Endothelial cell of umbilical vein (primary cell): ENCODE measurements around the gene HDAC4. TPM values are rescaled to one million over a fixed set of nuclear protein-coding genes. Genes with fewer than 3 reads are reported as not detected.

Experiments used
- BruUV-seq: library from RNA; stranded (reverse); fragments of 400-500 nt; replicated peaks from 2 replicates; lab custom pipeline; 2021; lab: Mats Ljungman, UMichigan
- CTCF ChIA-PET: fragments of 300-600, 350-600 bp; sonication (Branson Sonifier 250); formaldehyde crosslinking; loops from one replicate; lab custom pipeline; 2021; ENCODE audit warnings: antibody characterized with exemption, inconsistent platforms; lab: Charles Lee
- POLR2A ChIA-PET: fragments of 300-600, 350-600 bp; sonication (Branson Sonifier 250); formaldehyde crosslinking; loops from one replicate; lab custom pipeline; 2021; ENCODE audit warnings: antibody characterized with exemption, inconsistent platforms; lab: Charles Lee
- DNase-seq: peaks from one replicate; pipeline ENCODE4 v3.0.0-alpha.2; 2011; ENCODE audit warnings: low read depth, low spot score
- FAIRE-seq: peaks from 2 replicates; lab custom pipeline; 2011; peaks lifted over from hg19 to GRCh38; lab: Jason Lieb, UNC
- H2AFZ ChIP-seq: 2 replicates; pipeline ENCODE4 v1.6.0; 2012; ENCODE audit warnings: low read depth, low read length, control low read depth, inconsistent platforms
- H3K27ac ChIP-seq: 2 replicates; pipeline ENCODE4 v1.5.1; 2011; ENCODE audit warnings: low read depth, mild to moderate bottlenecking, control low read depth, low read length, moderate library complexity; ENCODE audit not compliant: insufficient read depth
- H3K27me3 ChIP-seq, 2 experiments: 2 replicates each; pipeline versions ENCODE4 v1.6.0 to v1.6.1; 2011; ENCODE audit warnings: low read length in 2 of 2, mixed read lengths in 1 of 2; ENCODE audit not compliant: control insufficient read depth in 2 of 2, insufficient read depth in 2 of 2
- H3K36me3 ChIP-seq, 2 experiments: 2 replicates in 1 of 2; 3 replicates in 1 of 2; pipeline ENCODE4 v1.5.1; 2011; ENCODE audit warnings: low read length in 2 of 2, mild to moderate bottlenecking in 1 of 2, moderate library complexity in 1 of 2; ENCODE audit not compliant: control insufficient read depth in 2 of 2, insufficient read depth in 2 of 2; ENCODE audit errors: extremely low read depth in 1 of 2
- H3K4me1 ChIP-seq: 3 replicates; pipeline ENCODE4 v1.5.1; 2011; ENCODE audit warnings: mild to moderate bottlenecking, low read length; ENCODE audit not compliant: control insufficient read depth, insufficient read depth; ENCODE audit errors: extremely low read depth
- H3K4me2 ChIP-seq: 2 replicates; pipeline ENCODE4 v1.6.1; 2011; ENCODE audit warnings: low read length, control low read depth, mixed read lengths; ENCODE audit not compliant: insufficient read depth
- H3K4me3 ChIP-seq, 3 experiments: fragments of 200-600 bp in 1 of 3; sonication (generic), shearing (Covaris generic) in 1 of 3; replicated peaks in 1 of 3; 2 replicates each; pipeline ENCODE4 v1.5.1; 2011 to 2016; ENCODE audit warnings: control low read depth in 3 of 3, low read length in 3 of 3, mild to moderate bottlenecking in 2 of 3, inconsistent platforms in 1 of 3, low read depth in 1 of 3, moderate library complexity in 1 of 3; ENCODE audit not compliant: insufficient read depth in 1 of 3
- H3K79me2 ChIP-seq: 2 replicates; pipeline ENCODE4 v1.6.0; 2012; ENCODE audit warnings: low read length, inconsistent platforms; ENCODE audit not compliant: control insufficient read depth, insufficient read depth
- H3K9ac ChIP-seq: replicated peaks from 2 replicates; pipeline ENCODE3; 2011; ENCODE audit warnings: low read length, control low read depth; ENCODE audit not compliant: insufficient read depth; ENCODE audit errors: extremely low read depth
- H3K9me1 ChIP-seq: replicated peaks from 3 replicates; pipeline ENCODE4 v1.6.0; 2011; ENCODE audit warnings: mild to moderate bottlenecking, low read length; ENCODE audit not compliant: control insufficient read depth, insufficient read depth; ENCODE audit errors: extremely low read depth
- H3K9me3 ChIP-seq: replicated peaks from 2 replicates; pipeline ENCODE4 v1.5.1; 2012; ENCODE audit warnings: low read length, inconsistent platforms; ENCODE audit not compliant: control insufficient read depth, insufficient read depth
- H4K20me1 ChIP-seq: replicated peaks from 2 replicates; pipeline ENCODE3; 2011; ENCODE audit warnings: mild to moderate bottlenecking, low read length; ENCODE audit not compliant: control insufficient read depth, insufficient read depth; ENCODE audit errors: extremely low read depth
- EZH2 ChIP-seq: IDR thresholded peaks from 2 replicates; pipeline ENCODE4 v1.6.1; 2012; ENCODE audit warnings: borderline replicate concordance, low read depth, mild to moderate bottlenecking, moderate library complexity, low read length, inconsistent platforms; ENCODE audit not compliant: severe bottlenecking
- FOS ChIP-seq: IDR thresholded peaks from 2 replicates; pipeline ENCODE4 v1.6.1; 2011; ENCODE audit warnings: mild to moderate bottlenecking, low read length, moderate library complexity, borderline replicate concordance; ENCODE audit not compliant: insufficient read depth
- GATA2 ChIP-seq: IDR thresholded peaks from 2 replicates; pipeline ENCODE4 v1.7.0; 2011; ENCODE audit warnings: low read depth, mild to moderate bottlenecking, moderate library complexity, mixed read lengths, low read length; ENCODE audit not compliant: insufficient read length, insufficient read depth
- JUN ChIP-seq: IDR thresholded peaks from 2 replicates; pipeline ENCODE4 v1.6.1; 2011; ENCODE audit warnings: borderline replicate concordance, low read depth; ENCODE audit not compliant: insufficient read length, insufficient read depth
- MYC ChIP-seq: IDR thresholded peaks from one replicate; pipeline ENCODE4 v1.6.1; 2011; ENCODE audit warnings: mild to moderate bottlenecking, low read depth, low read length
- POLR2A ChIP-seq: IDR thresholded peaks from 2 replicates; pipeline ENCODE4 v1.6.1; 2012; ENCODE audit warnings: low read depth, mild to moderate bottlenecking, control low read depth, low read length
- POLR2AphosphoS5 ChIP-seq: IDR thresholded peaks from 2 replicates; pipeline ENCODE4 v1.6.1; 2012; ENCODE audit warnings: low read depth, mild to moderate bottlenecking, control low read depth, low read length, moderate library complexity; ENCODE audit not compliant: insufficient read depth
- dilution Hi-C: fragments of 300-500 bp; cut with MboI; formaldehyde crosslinking; loops from one replicate; pipeline ENCODE4 v1.15.0; 2019; ENCODE audit warnings: low sequenced_read_pairs; ENCODE audit not compliant: extremely low pct_ligation_motif_present
- intact Hi-C: fragments of 100-400 bp; cut with micrococcal nuclease; formaldehyde crosslinking; loops from one replicate; pipeline ENCODE4 v1.10.0; 2022
- polyA plus RNA-seq, 4 experiments: library from polyadenylated mRNA; depleted of rRNA in 3 of 4; stranded (reverse) in 3 of 4; unstranded in 1 of 4; fragments of >200 nt; gene quantifications; 2 replicates each; pipeline versions ENCODE4 v1.2.1 to v1.2.3, GENCODE V29; 2011 to 2012; ENCODE audit warnings: missing spikeins in 1 of 4
- total RNA-seq: library from RNA; stranded (reverse); gene quantifications from 2 replicates; pipeline ENCODE4 v1.2.3, GENCODE V29; 2021
- TF ChIP-seq, protein P1 (sequence below): IDR thresholded peaks from 2 replicates; pipeline ENCODE4 v1.6.1; 2011; ENCODE audit not compliant: insufficient read depth, insufficient read length
- TF ChIP-seq, protein P2 (sequence below), 2 donors: IDR thresholded peaks; 1 replicate in 1 of 2; 2 replicates in 1 of 2; pipeline ENCODE4 v1.5.1; 2011; ENCODE audit warnings: low read length in 2 of 2, mild to moderate bottlenecking in 2 of 2, moderate library complexity in 2 of 2, control low read depth in 1 of 2, inconsistent platforms in 1 of 2, low read depth in 1 of 2; ENCODE audit not compliant: insufficient read depth in 1 of 2; ENCODE audit errors: extremely low read depth in 1 of 2

The HDAC4 gene
- total and polyA plus RNA-seq, 2 donors (not counting 3 experiments of a cell fraction or from before 2014, with no cell fraction given): 13.4 to 33.0 TPM

DNA sequence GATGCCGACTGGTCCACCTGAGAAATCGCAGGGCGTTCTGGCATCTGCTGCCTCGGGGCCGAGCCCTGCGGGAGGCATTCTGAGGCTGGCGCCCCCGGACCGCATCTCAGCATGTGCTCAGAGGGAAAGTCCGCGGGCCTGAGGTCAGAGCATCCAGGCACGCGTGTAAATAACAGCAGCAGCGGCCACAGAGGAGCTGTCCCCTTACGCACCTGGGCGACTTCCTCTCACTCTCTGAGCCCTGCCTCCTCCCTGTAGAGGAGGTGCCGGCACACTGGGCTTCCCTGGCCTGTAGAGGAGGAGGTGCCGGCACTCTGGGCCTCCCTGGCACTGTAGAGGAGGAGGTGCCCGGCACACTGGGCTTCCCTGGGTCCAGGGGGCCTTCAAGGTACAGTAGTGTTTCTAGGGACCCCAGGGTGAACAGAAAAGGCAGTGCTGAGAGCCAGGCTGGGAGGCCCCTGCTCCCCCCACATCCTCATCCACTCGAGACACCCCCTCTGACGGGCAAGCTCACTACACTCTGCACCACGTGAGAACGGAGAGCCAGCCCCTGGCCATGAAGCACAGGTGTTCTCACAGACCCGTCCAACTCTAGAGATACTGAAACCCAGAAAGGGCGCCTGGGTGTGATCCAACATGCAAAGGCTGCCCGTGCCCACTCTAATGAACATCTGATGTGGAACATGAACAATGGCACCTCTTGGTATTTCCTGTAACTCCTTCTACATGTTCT, 263.5 kb downstream of the HDAC4 start:
- Histone ChIP-seq H3K4me1 (no peaks in the 10 kb centered on the region), H3K4me2 (no peak overlapping the region), H3K4me3 (no peak overlapping the region), H4K20me1 (no peaks in the 10 kb centered on the region), H3K9ac (no peak overlapping the region), H3K27ac (no peak overlapping the region), H3K79me2 (no peaks in the 10 kb centered on the region), H3K9me3 (no peaks in the 10 kb centered on the region), H2AFZ (no peak overlapping the region), H3K9me1 (no peaks in the 10 kb centered on the region), H3K27me3 (no peaks in the 10 kb centered on the region), H3K36me3 (peaks cover 0 to 10% of the 10 kb centered on the region in 2 experiments)
- intact Hi-C loops (no loop called here), dilution Hi-C loops (no loop called here)
- BruUV-seq: no TSS peak
- TF ChIP-seq GATA2 (no peak), EZH2 (no peak), FOS (no peak), JUN (no peak), POLR2A (no peak), POLR2AphosphoS5 (no peak), MYC (no peak)
- TF ChIP-seq, protein P1, sequence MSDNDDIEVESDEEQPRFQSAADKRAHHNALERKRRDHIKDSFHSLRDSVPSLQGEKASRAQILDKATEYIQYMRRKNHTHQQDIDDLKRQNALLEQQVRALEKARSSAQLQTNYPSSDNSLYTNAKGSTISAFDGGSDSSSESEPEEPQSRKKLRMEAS: no peak
- TF ChIP-seq, protein P2, sequence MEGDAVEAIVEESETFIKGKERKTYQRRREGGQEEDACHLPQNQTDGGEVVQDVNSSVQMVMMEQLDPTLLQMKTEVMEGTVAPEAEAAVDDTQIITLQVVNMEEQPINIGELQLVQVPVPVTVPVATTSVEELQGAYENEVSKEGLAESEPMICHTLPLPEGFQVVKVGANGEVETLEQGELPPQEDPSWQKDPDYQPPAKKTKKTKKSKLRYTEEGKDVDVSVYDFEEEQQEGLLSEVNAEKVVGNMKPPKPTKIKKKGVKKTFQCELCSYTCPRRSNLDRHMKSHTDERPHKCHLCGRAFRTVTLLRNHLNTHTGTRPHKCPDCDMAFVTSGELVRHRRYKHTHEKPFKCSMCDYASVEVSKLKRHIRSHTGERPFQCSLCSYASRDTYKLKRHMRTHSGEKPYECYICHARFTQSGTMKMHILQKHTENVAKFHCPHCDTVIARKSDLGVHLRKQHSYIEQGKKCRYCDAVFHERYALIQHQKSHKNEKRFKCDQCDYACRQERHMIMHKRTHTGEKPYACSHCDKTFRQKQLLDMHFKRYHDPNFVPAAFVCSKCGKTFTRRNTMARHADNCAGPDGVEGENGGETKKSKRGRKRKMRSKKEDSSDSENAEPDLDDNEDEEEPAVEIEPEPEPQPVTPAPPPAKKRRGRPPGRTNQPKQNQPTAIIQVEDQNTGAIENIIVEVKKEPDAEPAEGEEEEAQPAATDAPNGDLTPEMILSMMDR (IDR thresholded peaks at IDR 0.05; ENCODE audit: extremely low read depth in 1 of 2, insufficient read depth in 1 of 2, low read depth in 1 of 2, low read length in 2 of 2): no peak
- DNase-seq: no peak
- POLR2A ChIA-PET: no interaction called here
- no peak for FAIRE-seq
- CTCF ChIA-PET: no interaction called here
